RKO (cell line): ENCODE measurements around the gene INF2.
"Not testable (repeated sequence)": the region's sequence is repeated elsewhere in the genome, so short reads cannot be mapped to it uniquely, and the experiment has no call there.

Source experiments
- DNase-seq: peaks from one replicate; pipeline ENCODE4 v3.0.0-alpha.2; 2016; ENCODE audit warnings: low spot score

The INF2 gene

DNA sequence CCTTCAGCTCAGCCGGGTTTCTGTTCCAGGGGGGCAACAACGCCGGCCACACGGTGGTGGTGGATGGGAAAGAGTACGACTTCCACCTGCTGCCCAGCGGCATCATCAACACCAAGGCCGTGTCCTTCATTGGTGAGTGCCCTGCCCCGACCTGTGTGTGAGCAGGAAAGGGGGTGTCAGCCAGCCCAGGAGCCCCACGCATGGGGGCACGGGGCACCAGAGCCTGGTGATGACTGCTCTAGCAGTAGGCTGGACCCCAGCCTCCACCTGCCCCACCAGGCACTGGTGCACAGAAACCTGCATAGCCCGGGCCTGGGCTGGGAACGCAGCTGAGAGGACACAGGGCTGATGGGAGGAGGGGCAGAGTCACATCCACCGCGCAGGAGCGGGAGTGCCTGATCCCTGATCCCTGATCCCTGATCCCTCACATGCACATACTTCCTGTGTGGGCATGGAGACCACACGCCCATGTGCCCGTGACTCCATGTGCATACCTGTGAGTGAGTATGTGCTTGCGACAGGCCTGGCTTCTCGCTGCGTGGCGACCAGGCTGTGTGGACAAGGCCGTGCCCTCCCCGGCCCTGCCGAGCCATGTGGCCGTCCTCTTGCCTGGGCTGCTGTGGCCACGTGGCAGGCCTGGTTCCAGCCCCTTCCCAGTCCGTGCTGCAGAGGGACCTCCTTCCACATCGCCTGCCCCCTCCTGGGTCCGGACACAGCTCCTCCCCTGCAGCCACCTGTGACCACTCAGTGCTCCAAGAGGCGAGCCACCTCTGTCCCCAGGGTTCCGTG, 45.8 kb downstream of the INF2 start:
- DNase-seq = no peak

DNA sequence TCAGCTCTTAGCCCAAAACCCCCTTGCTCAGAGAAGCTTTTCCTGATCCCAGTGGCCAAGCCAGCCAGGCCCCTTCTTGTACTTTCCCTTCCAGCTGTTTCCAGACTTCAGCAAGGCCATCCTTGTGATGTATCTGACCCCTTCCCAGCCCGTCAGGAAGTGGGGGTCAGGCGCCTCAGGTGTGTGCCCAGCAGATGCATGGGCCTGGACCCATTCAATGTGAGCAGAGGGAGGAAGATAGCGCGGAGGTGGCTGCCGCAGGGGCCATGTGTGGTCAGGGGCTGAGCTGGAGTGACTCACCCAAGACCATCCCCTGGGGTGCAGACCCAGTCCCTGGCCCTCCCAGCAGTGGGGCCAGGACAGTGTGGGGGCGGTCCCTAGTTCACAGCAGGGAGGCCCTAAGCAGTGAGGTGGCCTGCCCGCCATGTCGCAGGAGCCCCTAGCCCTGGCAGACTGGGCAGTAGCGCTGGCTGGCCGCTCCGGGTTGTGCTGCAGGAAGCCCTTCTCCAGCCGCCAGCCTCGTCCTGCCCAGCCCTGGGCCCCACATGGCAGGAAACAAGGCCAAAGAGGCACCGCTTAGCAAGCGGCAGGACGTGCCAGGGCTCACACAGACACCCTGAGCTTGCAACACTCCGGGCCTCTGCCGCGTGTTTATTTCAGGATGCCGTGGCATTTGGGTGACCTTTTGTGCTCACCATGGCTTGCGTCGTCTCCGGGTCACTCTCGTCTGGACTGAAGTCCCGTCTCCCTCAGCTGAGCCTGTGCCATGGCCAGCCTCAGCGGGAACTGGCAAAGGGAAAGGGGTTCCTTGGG, 46.6 kb downstream of the INF2 start:
- no peak for DNase-seq

DNA sequence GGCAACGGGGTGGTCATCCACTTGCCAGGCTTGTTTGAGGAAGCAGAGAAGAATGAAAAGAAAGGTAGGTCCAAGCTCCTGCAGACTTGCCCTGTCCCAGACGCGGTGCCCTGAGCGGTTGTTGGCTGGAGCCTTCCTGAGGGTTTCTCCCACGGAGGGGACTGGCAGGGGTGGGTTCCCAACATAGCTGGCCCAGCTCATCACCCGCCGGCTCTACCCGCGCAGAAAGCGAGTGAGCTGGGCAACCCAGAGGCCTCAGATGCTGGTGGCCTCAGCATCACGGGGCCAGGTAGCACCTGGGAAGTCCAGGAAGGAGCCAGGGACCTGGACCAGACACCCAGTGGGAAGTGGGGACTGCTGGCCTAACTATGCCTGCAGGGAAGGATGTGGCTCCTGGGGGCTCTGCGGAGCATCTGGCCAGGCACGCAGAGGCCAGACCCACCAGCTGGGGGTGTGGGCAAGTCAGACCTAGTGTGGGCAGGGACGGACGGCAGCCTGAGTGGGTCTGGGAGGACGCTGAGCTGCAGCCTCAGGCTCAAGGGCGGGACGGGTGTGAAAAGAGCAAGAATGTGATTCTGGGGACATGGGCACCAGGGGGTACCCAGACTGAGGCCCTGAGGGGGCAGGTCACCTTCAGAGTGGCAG, 49.1 kb downstream of the INF2 start:
- DNase-seq = no peak

DNA sequence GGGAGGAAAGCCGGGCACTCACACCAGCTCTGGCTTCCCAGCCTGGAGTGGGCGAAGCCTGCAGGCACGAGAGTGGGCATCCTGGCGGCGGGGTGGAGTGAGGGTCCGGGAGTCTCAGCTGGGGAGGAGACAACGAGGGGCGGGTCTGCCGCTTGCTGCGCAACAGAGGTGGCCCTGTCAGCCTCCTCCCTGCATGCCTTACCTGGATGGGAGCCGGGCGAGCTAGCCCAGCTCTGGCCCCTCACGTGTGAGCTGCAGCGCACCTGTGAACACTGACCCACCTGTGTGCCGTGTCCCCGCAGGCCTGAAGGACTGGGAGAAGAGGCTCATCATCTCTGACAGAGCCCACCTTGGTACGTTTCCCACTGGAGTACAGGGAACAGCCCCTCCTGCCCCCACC, 49.6 kb downstream of the INF2 start:
- DNase-seq = no peak

DNA sequence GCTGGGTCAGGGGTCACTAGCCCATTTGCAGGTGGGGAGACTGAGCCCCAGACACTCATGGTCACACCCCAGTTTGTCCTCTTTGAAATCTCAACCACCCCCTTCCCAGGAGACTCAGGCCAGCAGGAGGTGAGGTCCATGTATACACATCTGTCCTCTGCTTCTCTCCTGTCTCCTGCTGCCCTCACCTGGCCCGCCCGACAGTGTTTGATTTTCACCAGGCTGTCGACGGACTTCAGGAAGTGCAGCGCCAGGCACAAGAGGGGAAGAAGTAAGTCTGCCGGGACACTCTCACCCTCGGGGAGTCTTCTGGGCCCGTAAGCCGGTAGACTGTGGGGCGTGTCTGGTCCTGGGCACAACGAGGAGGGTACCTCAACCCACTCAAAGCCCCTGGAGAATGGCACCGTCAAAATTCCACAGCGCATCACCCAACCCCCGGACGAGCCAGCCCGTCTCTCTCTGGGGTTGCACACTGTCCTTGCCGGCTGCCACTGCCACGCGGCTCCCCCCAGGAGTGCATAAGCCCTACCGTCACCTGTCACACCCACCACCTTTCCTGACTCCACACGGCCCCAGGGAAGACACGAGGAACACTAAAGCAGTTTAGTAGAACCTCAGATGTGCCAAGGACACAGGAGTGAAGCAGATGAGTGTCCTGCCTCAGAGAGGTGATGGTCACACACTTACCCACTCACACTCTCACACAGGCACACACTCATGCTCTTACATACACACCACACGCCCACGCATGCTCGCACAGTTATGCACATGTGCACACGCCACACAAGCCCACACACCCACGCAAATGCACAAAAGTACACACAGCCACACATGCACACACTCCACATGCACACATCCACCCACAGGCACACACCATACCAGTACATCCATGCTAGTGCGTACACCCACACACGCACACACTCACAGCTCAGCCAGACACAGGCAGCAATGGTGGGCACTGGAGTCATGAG, 50.4 kb downstream of the INF2 start:
- no peak for DNase-seq

DNA sequence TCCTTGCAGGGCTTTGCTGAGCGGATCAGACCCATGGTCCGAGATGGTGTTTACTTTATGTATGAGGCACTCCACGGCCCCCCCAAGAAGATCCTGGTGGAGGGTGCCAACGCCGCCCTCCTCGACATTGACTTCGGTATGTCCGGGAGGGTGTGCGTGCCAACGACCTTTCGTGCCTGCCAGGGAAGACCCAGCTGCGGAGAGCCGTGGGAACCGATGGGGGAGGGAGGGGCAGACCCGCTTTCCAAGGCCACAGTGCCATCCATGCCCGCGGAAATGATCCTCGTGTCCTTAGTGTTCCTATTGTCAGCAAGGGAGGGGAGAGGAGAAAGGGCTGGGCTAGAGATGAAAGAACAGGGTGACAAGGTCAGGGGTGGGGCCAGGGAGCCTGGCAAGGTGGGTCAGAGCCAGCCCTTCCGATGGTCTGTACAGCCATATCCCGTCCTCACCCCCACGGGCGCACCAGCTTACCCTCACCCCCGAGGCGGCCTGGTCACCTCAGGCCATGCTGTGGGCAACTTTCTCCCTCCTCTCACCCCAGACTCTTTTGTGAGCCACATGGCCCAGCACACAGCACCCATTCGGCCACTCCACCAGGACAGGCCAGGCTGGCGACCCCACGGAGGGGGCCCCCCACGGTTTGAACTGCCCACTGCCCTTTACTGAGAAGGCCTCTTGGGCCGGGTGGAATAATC, 51.8 kb downstream of the INF2 start:
- DNase-seq = no peak

DNA sequence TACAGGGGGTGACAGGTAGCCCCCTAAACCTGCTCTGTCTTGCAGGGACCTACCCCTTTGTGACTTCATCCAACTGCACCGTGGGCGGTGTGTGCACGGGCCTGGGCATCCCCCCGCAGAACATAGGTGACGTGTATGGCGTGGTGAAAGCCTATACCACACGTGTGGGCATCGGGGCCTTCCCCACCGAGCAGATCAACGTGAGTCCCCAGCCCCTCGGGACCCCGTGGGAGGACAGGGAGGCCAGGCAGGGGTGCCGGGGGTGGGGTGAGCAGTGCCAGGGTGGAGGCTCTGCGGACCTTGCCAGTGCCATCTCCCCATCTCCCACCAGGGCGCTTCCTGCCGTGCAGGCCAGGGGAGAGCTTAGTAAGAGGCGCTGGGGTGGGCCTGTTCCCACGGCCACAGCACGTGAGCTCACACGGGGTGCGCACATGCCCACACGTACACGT, 52.4 kb downstream of the INF2 start:
- DNase-seq = no peak

DNA sequence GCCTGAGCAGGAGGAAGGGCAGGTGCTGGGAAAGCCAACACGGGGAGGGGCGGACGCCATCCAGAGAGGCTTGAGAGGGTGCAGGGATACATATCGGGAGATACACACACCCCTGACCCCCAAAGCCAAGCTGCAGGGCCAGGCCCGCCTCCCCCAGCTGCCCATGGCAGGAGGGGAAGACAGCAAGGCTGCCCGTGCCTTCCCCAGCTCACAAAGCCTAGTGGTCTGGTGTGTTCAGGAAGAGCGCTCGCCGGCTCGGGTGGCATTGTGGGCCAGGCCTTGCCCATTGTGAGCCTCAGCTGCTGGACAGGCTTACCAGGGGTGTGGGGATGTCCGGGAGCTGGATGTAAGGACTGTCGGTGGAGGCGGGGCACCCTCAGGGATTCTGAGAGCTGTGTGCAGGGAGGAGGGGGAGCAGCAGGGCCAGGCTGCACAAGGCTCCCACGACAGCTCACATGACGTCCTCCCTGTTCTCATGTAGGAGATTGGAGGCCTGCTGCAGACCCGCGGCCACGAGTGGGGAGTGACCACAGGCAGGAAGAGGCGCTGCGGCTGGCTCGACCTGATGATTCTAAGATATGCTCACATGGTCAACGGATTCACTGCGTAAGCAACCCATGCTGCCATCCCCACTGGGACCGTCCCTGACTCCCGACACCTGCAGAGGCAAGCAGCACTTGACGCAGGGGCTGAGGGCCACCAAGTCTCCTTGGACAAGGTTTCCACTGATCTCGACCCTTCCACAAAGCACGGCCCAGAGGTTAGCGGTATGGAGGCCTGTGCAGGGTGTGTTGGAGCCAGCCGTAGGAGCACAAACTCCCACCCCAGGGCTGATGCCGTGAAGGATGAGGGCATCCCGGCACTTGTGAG, 53.4 kb downstream of the INF2 start:
- DNase-seq = no peak

DNA sequence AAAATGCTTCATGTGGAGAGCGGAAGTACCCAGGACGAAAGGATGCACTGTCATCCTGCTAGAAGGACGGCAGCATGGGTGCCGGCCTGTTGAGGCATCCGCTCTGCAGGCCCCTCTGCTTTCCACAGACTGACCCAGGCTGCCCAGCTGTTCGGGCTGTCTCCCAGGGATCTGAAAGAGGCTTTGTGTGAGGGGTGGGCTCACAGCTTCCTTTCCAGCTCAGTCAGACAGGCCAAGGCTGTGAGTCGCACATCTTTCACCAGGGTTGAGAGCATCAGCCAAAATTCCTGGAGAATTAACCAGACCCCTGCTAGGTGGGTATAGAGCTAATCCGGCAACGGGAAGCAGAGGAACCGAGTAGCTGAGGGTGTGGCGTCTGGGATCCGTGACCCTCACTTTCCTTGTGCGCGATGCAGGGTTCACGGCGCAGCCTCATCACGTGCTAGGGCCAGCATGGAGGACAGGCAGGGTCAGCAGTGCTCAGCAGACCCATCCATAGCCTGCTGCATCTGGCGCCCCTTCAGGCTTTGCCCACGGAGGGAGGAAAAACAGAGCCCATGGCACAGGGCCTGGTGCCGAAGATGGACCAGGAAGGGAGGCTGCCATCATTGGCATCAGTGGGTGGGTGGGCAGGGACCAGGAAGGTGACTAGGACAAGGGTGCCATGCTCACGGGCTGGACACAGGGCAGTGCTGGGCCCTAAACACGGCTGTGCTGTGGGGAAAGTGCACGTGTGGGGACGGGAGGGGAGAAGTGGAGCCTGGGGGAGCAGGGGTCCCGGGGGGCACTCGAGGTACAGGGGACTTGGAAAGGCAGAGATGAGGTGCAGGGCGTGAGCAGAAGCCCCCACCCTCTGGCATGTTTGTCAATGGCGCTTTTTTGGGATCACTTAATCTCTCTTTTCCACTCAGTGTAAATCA, 54.3 kb downstream of the INF2 start:
- no peak for DNase-seq

DNA sequence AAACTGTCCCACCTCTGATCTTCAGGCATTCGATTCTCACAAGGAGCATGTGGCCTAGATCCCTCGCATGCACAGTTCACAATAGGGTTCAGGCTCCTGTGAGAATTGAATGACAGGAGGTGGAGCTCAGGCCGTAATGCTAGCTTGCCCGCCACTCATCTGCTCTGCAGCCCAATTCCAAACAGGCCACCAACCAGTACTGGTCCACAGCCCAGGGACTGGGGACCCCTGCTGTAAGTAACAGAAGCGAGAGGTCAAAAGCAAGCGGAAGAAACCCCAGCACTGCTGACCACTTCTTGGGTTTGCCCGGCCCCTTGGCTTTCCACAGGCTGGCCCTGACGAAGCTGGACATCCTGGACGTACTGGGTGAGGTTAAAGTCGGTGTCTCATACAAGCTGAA, 55.1 kb downstream of the INF2 start:
- DNase-seq = no peak

DNA sequence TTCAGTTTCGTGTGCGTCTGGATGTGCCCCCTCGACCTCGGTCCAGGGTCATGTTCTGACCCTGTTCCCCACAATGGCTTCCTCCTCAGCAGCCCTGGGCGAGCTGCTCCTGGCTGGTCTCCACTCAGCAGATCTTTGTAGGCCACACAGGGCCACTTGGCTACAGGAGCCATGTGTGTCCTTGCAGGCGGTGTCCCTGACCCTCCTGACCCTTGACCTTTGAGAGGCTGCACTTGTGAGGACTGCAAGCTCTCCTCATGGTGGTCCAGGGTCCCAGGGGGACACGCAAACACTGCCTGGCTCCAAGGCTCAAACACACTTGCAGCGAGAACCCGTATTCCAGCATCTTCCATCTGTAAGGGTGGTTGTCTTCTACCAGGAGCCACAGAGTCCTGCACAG, 56.0 kb downstream of the INF2 start:
- no peak for DNase-seq

DNA sequence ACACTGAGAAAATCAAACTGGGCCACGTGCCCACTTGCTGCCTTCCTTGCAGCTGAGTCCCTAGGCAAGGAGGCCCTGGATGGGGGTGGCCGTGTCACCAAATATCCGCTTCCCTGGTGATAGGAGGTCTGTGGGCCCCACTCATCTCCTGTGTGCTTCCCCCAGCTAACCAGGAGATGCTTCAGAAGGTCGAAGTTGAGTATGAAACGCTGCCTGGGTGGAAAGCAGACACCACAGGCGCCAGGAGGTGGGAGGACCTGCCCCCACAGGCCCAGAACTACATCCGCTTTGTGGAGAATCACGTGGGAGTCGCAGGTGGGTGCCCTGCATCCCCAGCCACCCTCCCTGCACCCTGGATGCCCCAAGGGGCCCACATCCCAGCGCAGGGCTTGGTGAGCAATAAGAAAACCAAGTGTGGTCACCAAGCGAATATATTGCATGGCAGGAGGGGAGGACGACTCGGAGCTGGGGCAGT, 56.7 kb downstream of the INF2 start:
- DNase-seq = no peak

DNA sequence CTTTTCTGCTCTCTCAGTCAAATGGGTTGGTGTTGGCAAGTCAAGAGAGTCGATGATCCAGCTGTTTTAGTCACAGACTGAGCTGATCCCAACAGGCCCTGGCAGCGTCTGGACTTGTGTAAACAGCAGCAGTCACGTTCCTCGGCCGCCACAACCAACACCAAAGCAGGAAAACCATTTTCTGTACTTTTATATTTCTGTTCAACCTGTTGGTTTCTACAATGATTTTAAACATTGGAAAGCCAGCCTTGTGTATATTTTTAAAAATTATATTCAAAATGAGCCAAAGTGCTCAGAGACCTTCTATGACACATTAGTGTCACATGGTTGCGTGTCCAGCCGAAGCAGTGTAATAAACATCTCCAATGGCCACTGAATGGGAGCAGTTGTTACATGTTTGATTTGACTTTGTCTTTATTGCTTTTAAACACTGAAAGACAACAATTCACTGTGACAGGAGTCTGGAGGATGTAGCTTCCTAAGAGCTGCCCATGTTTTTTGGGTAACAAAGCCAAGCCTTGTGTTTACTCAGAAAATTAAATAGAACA, 57.6 kb downstream of the INF2 start:
- no peak for DNase-seq

DNA sequence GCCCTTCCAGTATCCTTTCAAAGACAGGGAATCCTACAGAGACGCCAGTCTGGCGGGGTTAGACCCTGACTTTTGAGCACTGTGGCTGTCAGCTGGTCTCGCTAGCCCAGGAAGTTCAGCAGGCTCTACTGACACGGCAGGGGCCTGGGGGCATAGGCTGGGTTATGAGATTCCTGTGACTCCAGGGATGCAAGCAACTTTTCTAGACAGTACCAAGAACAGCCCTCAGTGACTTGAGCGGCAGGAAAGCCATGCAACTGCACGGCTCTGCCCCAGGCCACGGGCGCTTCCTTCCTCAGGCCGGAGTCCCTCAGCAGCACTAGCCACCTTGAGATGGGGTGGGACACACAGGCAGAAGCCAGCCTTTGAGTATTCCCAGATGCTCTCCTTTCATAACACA, 58.5 kb downstream of the INF2 start:
- no peak for DNase-seq

DNA sequence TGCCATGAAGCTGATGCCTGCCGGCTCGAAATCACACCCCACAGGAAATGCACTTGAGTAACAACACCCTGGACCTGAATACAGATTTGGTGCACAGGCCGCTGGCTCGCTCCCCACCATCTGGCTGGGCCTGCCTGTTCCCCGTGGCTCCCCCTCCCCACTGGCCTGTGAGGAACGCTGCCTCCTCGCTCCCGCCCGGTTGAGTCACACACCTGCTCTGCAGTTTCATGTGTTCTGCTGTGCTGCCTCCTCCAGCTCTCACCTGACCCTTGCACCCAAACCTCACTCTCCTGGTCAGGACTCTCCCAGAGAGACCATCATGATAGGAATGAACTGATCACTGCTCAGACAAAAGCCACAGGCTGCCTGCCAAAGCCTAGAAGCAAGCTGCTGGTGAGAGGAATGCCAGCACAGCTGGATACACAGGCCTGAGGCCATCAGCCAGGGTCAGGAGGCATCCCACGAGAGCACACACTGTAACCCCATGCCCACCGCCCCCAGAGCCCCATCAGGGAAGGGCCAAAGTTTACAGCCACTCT, 59.8 kb downstream of the INF2 start:
- DNase-seq = no peak

DNA sequence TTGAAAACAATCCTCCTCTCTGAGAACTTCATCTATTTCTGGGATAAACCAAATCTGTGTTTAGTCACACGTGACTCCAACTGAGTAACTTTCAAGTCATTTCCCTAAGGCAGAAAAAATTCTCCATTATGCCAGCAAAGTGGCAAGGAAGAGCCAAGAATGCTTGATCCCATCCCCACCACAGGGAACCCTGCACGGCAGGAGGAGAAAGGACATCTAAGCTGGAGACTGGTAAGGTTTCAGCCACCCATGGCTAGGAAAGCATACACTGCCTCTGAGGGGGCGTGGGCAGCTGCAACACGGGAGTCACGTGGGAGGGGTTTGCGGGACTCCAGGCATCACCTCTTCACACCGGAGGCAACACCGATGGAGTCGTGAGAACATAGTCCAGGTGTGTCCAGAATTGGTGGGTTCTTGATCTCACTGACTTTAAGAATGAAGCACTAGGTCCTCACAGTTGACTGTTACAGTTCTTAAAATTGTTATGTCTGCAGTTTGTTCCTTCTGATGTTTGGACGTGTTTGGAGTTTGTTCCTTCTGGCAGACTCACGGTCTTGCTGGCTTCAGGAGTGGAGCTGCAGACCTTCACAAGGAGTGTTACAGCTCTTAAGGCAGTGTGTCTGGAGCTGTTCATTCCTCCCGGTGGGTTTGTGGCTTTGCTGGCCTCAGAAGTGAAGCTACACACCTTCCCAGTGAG, 60.8 kb downstream of the INF2 start:
- DNase-seq = no peak

DNA sequence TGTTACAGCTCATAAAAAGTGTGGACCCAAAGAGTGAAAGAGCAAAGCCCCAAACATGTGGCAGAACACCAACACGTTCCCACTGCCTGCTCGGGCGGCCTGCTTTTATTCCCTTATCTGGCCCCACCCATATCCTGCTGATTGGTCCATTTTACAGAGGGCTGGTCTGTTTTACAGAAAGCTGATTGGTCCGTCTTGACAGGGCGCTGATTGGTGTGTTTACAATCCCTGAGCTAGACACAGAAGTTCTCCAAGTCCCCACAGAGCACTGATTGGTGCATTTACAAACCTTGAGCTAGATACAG, 61.3 kb downstream of the INF2 start:
- not testable (repeated sequence) for DNase-seq
